Measurements from ENCODE around the gene ASXL2.
A peak's percentile ranks its signal among the peaks of the same experiment; 100 is the strongest.
"Not testable (repeated sequence)": the region's sequence is repeated elsewhere in the genome, so short reads cannot be mapped to it uniquely, and the experiment has no call there.

ASXL2 gene

DNA sequence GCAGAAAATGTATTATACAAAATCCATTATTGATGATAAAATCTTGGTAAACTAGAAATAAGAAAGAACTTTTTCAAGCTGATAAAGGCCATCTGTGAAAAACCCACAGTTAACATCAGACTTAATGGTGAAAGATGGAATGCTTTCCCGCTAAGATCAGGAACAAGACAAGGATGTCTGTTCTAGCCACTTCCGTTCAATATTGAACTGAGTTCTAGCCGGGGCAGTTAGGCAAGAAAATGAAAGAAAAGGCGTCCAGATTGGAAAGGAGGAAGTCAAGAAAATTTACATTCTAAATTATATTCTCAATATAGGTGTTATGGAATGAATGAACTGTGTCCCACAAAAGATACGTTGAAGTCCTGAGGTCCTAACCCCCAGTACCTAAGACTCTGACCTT is 165.8 kb downstream of the ASXL2 start:
- Mint-ChIP-seq H3K27me3 (ENCODE audit: low read depth) (peaks cover 6% of the 10 kb centered on the region), H3K27ac (no peak overlapping the region), H3K4me1 (peaks cover 6% of the 10 kb centered on the region), H3K36me3 (ENCODE audit: low read depth) (peaks cover 3% of the 10 kb centered on the region), H3K9me3 (no peaks in the 10 kb centered on the region), H3K4me3 (no peak overlapping the region)
- TF ChIP-seq, protein P1, sequence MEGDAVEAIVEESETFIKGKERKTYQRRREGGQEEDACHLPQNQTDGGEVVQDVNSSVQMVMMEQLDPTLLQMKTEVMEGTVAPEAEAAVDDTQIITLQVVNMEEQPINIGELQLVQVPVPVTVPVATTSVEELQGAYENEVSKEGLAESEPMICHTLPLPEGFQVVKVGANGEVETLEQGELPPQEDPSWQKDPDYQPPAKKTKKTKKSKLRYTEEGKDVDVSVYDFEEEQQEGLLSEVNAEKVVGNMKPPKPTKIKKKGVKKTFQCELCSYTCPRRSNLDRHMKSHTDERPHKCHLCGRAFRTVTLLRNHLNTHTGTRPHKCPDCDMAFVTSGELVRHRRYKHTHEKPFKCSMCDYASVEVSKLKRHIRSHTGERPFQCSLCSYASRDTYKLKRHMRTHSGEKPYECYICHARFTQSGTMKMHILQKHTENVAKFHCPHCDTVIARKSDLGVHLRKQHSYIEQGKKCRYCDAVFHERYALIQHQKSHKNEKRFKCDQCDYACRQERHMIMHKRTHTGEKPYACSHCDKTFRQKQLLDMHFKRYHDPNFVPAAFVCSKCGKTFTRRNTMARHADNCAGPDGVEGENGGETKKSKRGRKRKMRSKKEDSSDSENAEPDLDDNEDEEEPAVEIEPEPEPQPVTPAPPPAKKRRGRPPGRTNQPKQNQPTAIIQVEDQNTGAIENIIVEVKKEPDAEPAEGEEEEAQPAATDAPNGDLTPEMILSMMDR (IDR thresholded peaks at IDR 0.05; ENCODE audit: unreplicated experiment in 3 of 3), result no peak

GRCh38 chr2:25711675-25712354 is 166.5 kb downstream of the ASXL2 start:
- H3K27ac Mint-ChIP-seq, result peak overlapping the region in 1 of 3 experiments; percentile 4
- peaks cover 6% of the 10 kb centered on the region for H3K27me3 Mint-ChIP-seq (ENCODE audit: low read depth)
- H3K4me1 Mint-ChIP-seq, result peaks cover 6% of the 10 kb centered on the region
- H3K36me3 Mint-ChIP-seq (ENCODE audit: low read depth), result peaks cover 3% of the 10 kb centered on the region
- TF ChIP-seq, protein P1 (IDR thresholded peaks at IDR 0.05; ENCODE audit: unreplicated experiment in 3 of 3), result no peak
- H3K4me3 Mint-ChIP-seq, result peak overlapping the region in 2 of 3 experiments; percentile 47 to 48
- H3K9me3 Mint-ChIP-seq, result no peaks in the 10 kb centered on the region

GRCh38 chr2:25710750-25711149 is 167.5 kb downstream of the ASXL2 start:
- TF ChIP-seq, protein P1 (IDR thresholded peaks at IDR 0.05; ENCODE audit: unreplicated experiment in 3 of 3), result no peak
- Mint-ChIP-seq H3K27me3 (ENCODE audit: low read depth) (peaks cover 6% of the 10 kb centered on the region), H3K27ac (no peak overlapping the region)

GRCh38 chr2:25709349-25709748 is 168.9 kb downstream of the ASXL2 start:
- Mint-ChIP-seq H3K4me1 (peaks cover 6% of the 10 kb centered on the region), H3K27me3 (ENCODE audit: low read depth) (peaks cover 6% of the 10 kb centered on the region), H3K4me3 (no peak overlapping the region), H3K27ac (no peak overlapping the region), H3K36me3 (ENCODE audit: low read depth) (peaks cover 3% of the 10 kb centered on the region), H3K9me3 (no peaks in the 10 kb centered on the region)
- TF ChIP-seq, protein P1 (IDR thresholded peaks at IDR 0.05; ENCODE audit: unreplicated experiment in 3 of 3), result no peak

More at GRCh38 chr2:25710750-25711149, 167.5 kb downstream of the ASXL2 start:
- H3K9me3 Mint-ChIP-seq, result no peaks in the 10 kb centered on the region
- no peak overlapping the region for H3K4me3 Mint-ChIP-seq
- H3K36me3 Mint-ChIP-seq (ENCODE audit: low read depth), result peaks cover 3% of the 10 kb centered on the region
- peaks cover 6% of the 10 kb centered on the region for H3K4me1 Mint-ChIP-seq

DNA sequence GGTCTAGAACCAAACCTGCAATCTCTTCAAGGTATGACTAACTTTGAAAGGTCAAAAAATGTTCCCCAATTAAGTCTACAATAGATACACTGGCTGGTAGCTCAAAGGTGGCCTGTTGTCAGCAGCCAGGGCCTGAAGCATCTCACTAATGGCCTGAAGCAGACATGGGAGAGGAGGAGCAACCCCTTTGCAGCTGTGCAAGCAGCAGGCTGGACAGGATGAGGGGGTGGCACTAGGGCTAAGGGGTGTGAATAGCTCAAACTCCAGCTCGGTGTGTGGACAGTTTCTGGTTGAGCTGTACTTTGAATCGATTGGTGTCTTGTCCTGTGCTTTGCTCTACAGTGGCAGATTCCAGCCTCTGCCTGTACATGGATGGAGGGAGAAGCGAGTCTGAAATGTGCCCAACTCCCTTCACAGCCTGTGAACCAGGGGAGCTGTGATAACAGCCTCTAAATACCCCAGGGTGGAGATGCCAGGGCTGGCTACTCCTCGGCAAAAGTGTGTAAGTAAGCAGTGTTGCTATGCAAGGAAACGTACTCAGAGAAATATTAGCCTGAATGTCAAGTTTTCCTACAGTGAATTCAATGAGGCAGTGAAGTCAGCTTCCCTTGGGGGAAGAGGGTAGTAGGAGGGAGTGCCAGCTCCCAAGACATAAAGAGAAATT is 170.2 kb downstream of the ASXL2 start:
- H3K9me3 Mint-ChIP-seq, result no peaks in the 10 kb centered on the region
- H3K4me3 Mint-ChIP-seq, result no peak overlapping the region
- peaks cover 3% of the 10 kb centered on the region for H3K36me3 Mint-ChIP-seq (ENCODE audit: low read depth)
- H3K27ac Mint-ChIP-seq, result no peak overlapping the region
- peaks cover 6% of the 10 kb centered on the region for H3K4me1 Mint-ChIP-seq
- H3K27me3 Mint-ChIP-seq (ENCODE audit: low read depth), result peaks cover 6% of the 10 kb centered on the region
- TF ChIP-seq, protein P1 (IDR thresholded peaks at IDR 0.05; ENCODE audit: unreplicated experiment in 3 of 3), result no peak

DNA sequence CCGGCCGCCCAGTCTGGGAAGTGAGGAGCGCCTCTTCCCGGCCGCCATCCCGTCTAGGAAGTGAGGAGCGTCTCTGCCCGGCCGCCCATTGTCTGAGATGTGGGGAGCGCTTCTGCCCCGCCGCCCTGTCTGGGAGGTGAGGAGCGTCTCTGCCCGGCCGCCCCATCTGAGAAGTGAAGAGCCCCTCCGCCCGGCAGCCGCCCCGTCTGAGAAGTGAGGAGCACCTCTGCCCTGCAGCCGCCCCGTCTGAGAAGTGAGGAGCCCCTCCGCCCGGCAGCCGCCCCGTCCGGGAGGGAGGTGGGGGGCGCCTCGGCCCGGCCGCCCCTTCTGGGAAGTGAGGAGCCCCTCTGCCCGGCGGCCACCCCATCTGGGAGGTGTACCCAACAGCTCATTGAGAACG is 172.7 kb downstream of the ASXL2 start:
- not testable (repeated sequence) for H3K27ac Mint-ChIP-seq; H3K4me1 Mint-ChIP-seq; H3K27me3 Mint-ChIP-seq (ENCODE audit: low read depth); H3K4me3 Mint-ChIP-seq; H3K36me3 Mint-ChIP-seq (ENCODE audit: low read depth); H3K9me3 Mint-ChIP-seq
